Brain microvascular endothelial cell (primary cell): Measurements from ENCODE around the gene KIF5C.

ENCODE experiments used
- DNase-seq: peaks from one replicate; pipeline ENCODE4 v3.0.0-alpha.2; 2020
- H3K27ac ChIP-seq: fragments of 250-450 bp; sonication (Bioruptor Pico); 2 replicates; pipeline ENCODE4 v1.5.1; 2020; ENCODE audit warnings: mild to moderate bottlenecking, moderate library complexity
- H3K27me3 ChIP-seq: fragments of 250-450 bp; sonication (Bioruptor Pico); replicated peaks from 2 replicates; pipeline ENCODE4 v1.5.1; 2020; ENCODE audit warnings: mild to moderate bottlenecking
- H3K36me3 ChIP-seq: fragments of 250-450 bp; sonication (Bioruptor Pico); replicated peaks from 2 replicates; pipeline ENCODE4 v1.5.1; 2020; ENCODE audit warnings: mild to moderate bottlenecking
- H3K4me3 ChIP-seq: 2 replicates; pipeline ENCODE4 v1.5.1; 2011; ENCODE audit warnings: low read depth, mild to moderate bottlenecking, control low read depth, low read length, moderate library complexity
- CTCF ChIP-seq: IDR thresholded peaks from 2 replicates; pipeline ENCODE4 v1.5.1; 2011; ENCODE audit warnings: low read depth, mild to moderate bottlenecking, moderate library complexity, low read length, control low read depth, inconsistent platforms; ENCODE audit errors: missing control alignments
- in situ Hi-C: cut with HindIII; loops from 2 replicates; pipeline ENCODE4 v1.10.0; 2017; ENCODE audit warnings: low sequenced_read_pairs, low pct_ligation_motif_present

KIF5C gene

GRCh38 chr2:149006883-149007543 lies 132.0 kb downstream of the KIF5C start:
- no peaks in the 10 kb centered on the region for H3K36me3 ChIP-seq
- H3K4me3 ChIP-seq: no peak overlapping the region
- DNase-seq: no peak
- in situ Hi-C loops: no loop called here
- no peak overlapping the region for H3K27ac ChIP-seq
- TF ChIP-seq CTCF: no peak
- no peaks in the 10 kb centered on the region for H3K27me3 ChIP-seq

DNA sequence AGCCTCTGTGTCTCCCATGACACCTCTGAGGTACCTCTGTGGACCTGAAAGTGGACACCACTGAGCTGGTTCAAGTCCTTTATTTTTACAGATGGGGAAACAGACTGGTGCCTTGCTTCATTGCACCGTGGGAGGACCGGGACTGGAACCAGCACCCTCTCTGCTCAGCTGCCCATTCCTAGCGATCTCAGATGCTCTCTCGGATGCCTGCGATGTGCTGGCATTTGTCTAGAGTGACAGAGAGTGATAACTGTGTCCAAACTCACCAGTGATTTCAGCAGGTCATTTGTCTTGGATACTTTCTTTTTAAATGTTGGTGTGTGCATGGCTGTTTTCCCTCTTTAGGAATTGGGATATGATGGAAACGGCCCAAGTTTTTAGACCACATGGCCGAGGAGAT lies 133.4 kb downstream of the KIF5C start:
- no peaks in the 10 kb centered on the region for H3K27me3 ChIP-seq
- no peak for DNase-seq
- H3K36me3 ChIP-seq: no peaks in the 10 kb centered on the region
- H3K27ac ChIP-seq: no peak overlapping the region
- no peak for TF ChIP-seq CTCF
- in situ Hi-C loops: no loop called here
- no peak overlapping the region for H3K4me3 ChIP-seq

GRCh38 chr2:149009576-149010461 lies 134.8 kb downstream of the KIF5C start:
- TF ChIP-seq CTCF: no peak
- DNase-seq: no peak
- Histone ChIP-seq H3K36me3 (no peaks in the 10 kb centered on the region), H3K27me3 (no peaks in the 10 kb centered on the region), H3K27ac (no peak overlapping the region), H3K4me3 (no peak overlapping the region)
- in situ Hi-C loops: no loop called here

DNA sequence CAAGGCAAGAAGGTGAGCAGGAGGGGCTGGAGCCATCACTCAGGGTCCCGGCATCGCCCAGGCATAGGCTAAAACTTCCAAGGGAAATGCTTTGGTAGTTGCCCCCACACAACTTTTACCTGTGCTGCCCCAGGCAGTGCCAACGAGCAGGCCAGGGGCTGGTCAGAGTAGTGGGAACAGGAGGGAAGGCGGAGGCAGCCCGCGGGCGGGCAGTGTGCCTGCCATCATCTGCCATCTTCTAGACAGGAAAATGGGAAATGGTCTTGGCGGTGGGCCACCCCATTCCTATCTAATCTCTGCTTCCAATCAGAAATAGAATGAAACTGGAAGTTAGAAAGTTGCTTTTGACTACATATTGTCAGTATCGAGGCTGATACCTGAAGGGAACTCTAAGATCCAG lies 137.5 kb downstream of the KIF5C start:
- Histone ChIP-seq H3K4me3 (no peak overlapping the region), H3K27ac (no peak overlapping the region), H3K27me3 (no peaks in the 10 kb centered on the region), H3K36me3 (no peaks in the 10 kb centered on the region)
- TF ChIP-seq CTCF: no peak
- in situ Hi-C loops: no loop called here
- no peak for DNase-seq

GRCh38 chr2:149015501-149015900 lies 140.5 kb downstream of the KIF5C start:
- H3K27ac ChIP-seq: no peak overlapping the region
- no peak for DNase-seq
- no peaks in the 10 kb centered on the region for H3K27me3 ChIP-seq
- TF ChIP-seq CTCF: no peak
- no peaks in the 10 kb centered on the region for H3K36me3 ChIP-seq
- in situ Hi-C loops: no loop called here
- H3K4me3 ChIP-seq: no peak overlapping the region
